Measurements from ENCODE around the gene HCRT.
"Not testable (repeated sequence)": the region's sequence is repeated elsewhere in the genome, so short reads cannot be mapped to it uniquely, and the experiment has no call there.

The HCRT gene

DNA sequence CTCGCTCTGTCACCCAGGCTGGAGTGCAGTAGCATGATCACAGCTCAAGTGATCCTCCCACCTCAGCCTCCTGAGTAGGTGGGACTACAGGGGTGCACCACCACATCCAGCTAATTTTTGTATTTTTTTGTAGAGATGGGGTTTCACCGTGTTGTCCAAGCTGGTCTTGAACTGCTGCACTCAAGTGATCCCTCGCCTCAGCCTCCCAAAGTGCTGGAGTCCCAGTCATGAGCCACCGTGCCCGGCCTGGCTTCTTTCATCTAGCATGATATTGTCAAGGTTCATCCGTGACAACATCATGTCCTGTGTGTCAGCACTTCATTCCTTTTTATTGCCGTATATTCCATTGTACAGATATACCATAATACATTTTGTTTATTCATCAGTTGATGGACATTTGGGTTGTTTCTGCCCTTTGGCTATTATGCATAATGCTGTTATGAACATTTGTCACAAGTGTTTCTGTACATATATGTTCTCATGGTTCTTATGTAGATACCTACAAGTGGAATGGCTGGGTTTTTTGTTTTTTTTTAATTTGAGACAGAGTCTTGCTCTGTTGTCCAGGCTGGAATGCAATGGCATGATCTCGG is 12.4 kb upstream of the HCRT start:
- no peak for DNase-seq

DNA sequence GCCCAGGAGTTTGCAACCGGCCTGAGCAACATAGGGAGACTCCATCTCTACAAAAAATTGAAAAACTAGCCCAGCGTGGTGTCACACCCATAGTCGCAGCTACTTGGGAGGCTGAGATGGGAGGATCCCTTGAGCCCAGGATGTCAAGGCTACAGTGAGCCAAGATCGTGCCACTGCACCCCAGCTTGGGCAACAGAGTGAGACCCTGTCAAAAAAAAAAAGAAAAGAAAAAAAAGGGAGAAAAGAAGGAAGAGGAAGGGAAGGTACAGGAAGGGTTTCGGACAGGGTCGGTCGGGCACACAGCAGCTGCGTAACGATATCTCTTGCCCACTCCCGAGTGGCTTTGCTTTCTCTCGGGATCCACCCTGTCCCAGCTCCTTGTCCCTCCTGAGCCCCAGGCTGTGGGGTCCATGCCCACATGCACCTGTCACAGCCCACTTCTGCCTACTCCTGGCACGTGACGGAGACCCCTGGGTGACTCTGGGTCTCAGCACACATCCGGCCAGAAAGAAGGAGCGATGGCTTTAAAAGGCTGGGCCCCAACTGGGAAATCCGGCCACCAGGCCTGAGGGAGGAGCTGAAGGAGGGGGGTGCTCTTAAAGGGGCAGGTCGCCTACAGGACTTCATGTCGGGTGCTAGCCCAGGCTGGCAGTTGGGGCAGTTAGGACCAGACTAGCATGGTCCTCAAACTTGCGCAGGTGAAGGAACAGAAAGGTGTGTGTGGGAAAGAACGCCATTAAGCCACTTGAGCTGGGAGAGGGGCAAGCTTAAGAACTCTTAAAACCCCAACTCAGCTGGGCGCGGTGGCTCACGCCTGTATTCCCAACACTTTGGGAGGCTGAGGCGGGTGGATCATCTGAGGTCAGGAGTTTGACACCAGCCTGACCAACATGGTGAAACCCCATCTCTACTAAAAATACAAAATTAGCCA is 9.0 kb upstream of the HCRT start, which contains the start of gene GHDC:
Gene GHDC, minus strand, starts transcription at position 526 of the 931 bp plus-strand sequence. CDS start 913 bp downstream, outside the sequence.
- peak; percentile 69 for DNase-seq

DNA sequence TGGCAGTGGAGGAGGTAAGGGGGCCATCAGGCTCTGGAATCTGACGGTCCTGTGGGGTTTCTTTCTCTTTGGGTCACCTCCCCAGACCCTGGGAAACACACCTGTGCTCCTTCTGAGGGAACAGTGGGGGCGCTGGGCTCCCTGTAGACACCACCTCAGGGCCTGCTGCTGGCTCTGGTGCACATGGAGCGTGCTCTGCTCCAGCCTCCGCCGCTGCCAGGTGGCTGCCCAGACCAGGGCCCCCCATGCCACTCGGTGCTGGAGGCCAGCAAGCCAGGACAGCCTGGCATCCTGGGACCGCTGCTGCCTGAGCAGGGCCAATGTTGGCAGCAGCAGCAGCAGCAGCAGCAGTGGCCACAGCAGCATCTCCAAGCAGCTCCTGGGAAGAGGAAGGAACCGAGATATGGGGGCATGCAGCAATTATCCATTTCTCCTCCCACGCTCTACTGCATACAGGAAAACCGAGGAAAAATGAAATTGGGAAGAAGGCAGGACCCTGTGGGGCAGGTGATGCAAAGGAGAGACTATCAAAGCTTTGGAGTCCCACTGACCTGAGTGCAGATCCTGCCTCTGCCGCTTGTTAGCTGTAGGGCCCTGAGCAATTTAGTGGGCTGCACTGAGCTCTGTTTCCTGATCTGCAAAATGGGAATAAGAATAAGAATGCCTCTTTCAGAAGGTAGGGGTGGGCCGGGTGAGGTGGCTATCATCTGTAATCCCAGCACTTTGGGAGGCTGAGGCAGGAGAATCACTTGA is 8.1 kb upstream of the HCRT start:
- DNase-seq: no peak

- DNase-seq: no peak
Measured at GRCh38 chr17:42192189-42193126, 7.2 kb upstream of the HCRT start.

DNA sequence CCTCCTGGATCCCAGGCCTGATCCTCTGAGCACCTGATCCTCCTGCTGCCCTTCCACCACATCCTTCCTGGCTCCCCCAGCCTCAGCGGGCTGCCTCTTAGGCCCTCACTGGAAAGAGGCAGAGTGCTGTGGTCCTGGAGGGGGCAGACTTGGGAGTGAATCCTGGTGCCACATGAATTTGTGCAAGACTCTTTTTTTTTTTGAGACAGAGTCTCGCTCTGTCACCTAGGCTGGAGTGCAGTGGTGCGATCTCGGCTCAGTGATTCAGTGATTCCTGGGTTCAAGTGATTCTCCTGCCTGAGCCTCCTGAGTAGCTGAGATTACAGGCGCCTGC is 6.0 kb upstream of the HCRT start:
- DNase-seq: no peak

GRCh38 chr17:42190491-42191274 is 5.4 kb upstream of the HCRT start:
- DNase-seq: no peak

GRCh38 chr17:42189651-42189965 is 4.4 kb upstream of the HCRT start:
- no peak for DNase-seq

GRCh38 chr17:42188749-42189650 is 3.7 kb upstream of the HCRT start:
- DNase-seq: no peak

DNA sequence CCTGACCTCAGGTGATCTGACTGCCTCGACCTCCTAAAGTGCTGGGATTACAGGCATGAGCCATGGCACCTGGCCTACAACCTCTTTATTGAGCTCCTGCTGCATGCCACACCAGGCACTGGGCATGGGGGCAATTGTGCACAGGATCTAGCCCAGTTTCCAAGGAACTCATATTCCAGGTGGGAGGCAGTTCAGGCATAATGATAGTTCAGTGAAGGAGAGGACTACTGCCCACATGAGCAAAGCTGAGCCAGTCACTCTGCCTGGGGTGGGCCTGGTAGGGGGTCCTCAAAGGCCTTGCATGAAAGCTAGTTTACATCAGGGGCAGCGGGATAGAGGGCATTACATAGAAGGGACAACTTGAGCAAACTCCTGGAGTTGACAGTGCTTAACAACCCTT is 2.6 kb upstream of the HCRT start:
- DNase-seq: no peak

DNA sequence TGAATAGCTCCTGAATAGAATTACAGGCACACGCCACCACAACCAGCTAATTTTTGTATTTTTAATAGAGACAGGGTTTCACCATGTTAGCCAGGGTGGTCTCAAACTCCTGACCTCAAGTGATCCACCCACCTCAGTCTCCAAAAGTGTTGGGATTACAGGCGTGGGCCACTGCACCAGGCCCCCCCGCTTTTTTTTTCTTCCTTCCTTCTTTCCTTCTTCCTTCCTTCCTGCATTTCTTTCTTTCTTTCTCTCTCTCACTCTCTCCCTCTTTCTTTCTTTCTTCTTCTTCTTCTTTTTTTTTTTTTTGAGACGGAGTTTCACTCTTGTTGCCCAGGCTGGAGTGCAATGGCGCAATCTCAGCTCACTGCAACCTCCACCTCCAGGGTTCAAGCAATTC is 939 bp upstream of the HCRT start:
- not testable (repeated sequence) for DNase-seq

DNA sequence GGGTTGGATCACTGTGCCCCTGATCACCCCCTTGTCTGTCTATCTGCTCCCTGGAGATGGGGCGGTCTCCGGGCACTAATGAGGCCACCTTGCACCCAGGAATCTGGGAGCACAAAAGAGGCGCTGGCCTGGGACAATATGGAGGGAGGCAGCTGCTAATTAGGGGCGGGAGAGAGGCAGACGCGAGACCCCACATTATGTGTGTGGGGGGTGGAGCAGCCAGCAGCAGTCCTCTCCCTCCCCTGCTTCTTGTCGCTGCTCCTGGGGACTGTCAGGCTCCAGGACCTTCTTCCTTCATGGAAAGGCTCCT is 324 bp upstream of the HCRT start:
- no peak for DNase-seq

- DNase-seq: peak; percentile 67
Measured at GRCh38 chr17:42183741-42184711, 1.2 kb downstream of the HCRT start.

DNA sequence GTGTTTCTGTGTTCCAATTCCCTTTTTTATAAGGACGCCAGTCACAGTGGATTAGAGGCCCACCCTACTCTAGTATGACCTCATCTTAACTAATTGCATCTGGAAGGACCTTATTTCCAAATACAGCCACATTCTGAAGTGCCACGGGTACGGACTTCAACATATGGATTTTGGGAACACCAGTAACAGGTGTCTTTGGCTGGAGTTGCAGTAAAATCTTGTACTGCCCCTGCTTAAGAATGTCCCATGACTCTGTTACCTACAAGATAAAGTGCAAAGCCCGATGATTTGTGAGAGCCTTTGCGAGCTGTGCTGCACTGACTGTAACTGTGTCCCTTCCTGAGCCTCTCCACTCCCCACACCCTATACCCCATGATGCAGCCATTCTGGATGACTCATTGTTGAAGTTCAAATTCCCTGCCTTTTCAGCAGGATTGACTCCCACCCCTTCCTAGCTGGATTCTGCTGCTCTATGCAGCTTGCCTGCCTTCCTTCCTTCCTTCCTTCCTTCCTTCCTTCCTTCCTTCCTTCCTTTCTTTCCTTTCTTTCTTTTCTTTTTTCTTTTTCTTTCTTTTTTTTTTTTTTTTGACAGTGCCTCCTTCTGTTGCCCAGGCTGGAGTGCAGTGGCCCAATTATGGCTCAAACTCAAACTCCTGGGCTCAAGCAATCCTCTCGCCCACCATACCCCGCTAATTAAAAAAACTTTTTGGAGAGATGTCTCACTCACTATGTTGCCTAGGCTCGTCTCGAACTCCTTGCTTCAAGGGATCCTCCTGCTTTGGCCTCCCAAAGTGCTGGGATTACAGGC is 2.1 kb downstream of the HCRT start:
- no peak for DNase-seq

GRCh38 chr17:42181851-42182207 is 3.4 kb downstream of the HCRT start:
- no peak for DNase-seq

DNA sequence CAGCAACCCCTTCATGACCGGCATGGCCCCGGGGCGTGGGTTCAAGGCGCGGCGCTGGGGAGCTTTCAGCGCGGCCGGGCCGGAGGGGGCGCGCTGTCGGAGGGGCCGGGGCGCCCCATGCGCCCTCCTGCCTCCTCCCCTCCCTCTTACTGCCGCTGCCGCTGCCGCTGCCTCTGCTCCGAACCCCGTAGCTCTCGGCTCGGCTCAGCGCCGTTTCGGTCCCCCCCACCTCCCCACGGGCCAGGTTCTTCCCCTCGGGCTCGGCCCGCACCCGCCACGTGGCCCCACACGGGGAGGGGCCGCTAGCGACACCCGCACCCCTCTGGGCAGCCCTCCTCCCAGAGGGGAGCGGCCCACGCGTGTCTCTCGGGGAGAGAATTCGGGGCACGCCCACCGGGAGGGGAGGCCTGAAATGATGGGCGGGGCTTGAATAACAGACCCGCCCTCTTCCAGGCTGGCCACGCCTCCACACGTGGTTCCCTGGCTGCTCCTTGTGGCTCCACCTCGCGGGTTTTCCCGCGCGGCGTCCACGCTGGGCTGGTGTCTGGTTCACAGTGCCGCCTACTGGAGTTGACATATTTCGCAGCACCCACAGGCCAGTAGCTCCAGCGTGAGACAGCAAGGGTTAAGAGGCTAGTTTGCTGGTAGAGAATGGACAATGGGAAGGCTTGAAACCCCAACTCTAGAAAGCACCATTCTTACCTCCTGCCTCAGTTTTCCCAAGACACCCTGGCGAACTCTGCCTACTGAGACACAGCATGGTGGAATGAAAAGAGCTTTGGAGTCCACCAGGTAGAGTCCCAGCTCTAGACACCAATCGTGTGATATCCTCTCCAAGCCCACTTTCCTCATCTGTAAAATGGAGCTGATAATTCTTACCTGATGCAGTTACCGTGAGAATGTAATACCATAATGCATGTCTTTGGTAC is 4.1 kb downstream of the HCRT start, which contains the start of gene KCNH4:
Gene KCNH4, minus strand, starts transcription at position 221 of the 929 bp plus-strand sequence. Its CDS starts 197 bp downstream, at position 24.
- peak; percentile 76 for DNase-seq

- DNase-seq: no peak
Measured at GRCh38 chr17:42180411-42180921, 4.8 kb downstream of the HCRT start.

DNA sequence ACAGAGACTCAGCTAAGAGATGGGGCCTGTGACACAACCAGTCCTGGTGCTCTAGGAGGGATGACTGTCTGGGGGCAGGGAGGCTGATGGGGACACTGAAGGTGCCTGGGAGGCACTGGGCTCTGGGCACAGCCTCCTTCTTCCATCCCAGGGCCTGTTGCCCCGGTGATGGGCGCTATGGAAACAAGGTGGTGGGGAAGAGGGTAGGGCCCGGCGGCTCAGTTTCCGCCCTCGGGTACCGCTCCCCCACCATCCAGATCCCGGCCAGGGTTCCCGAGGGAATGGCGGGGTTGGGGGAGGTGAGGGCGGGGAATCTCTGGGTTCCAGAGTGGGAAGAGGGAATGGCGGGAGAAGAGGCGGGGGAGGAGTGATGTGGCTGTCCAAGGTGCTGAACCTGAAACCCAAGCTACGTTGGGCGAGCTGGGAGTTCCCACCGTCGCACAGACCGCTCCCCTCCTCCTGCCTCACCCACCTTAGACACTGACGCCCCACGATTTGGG is 5.3 kb downstream of the HCRT start:
- no peak for DNase-seq
